GM12878 (cell line): ENCODE data around the gene FPGS. TPM values are rescaled to one million over a fixed set of nuclear protein-coding genes. Genes with fewer than 3 reads are reported as not detected.

Experiments
- ATAC-seq: fragments of 200-7000 bp; cut with Tn5 transposase; 3 replicates; pipeline ENCODE4 v1.9.1; 2020; ENCODE audit warnings: mild to moderate bottlenecking, moderate library complexity
- Bru-seq: library from RNA; stranded (reverse); fragments of 400-500 nt; gene quantifications from one replicate; lab custom pipeline; 2021; lab: Mats Ljungman, UMichigan
- BruChase-seq, 2 experiments: library from RNA; stranded (reverse); fragments of 400-500 nt; gene quantifications; one replicate each; lab custom pipeline; 2021; lab: Mats Ljungman, UMichigan
- BruUV-seq: library from RNA; stranded (reverse); fragments of 400-500 nt; replicated peaks from 2 replicates; lab custom pipeline; 2021; lab: Mats Ljungman, UMichigan
- CTCF ChIA-PET: fragments of 300-600 bp; sonication (Branson Sonifier 250); formaldehyde crosslinking; extraction: SDS; loops from one replicate; lab custom pipeline; 2021; ENCODE audit warnings: inconsistent platforms; lab: Yijun Ruan, JAX
- POLR2A ChIA-PET: fragments of 350-600 bp; formaldehyde crosslinking; extraction: SDS; loops from one replicate; lab custom pipeline; 2021; ENCODE audit warnings: inconsistent platforms; lab: Charles Lee
- RAD21 ChIA-PET: fragments of 300-600 bp; sonication (Branson Sonifier 250); formaldehyde crosslinking; loops from one replicate; lab custom pipeline; 2023; ENCODE audit warnings: antibody characterized with exemption; ENCODE audit not compliant: unreplicated experiment; lab: Charles Lee
- SMC1A ChIA-PET: fragments of 300-600 bp; sonication (Branson Sonifier 250); formaldehyde crosslinking; loops from one replicate; lab custom pipeline; 2023; ENCODE audit not compliant: unreplicated experiment, uncharacterized antibody; lab: Charles Lee
- DNase-seq: peaks from one replicate; pipeline ENCODE4 v3.0.0-alpha.2; 2011; ENCODE audit warnings: low read depth, low spot score
- FAIRE-seq: peaks from 3 replicates; lab custom pipeline; 2011; peaks lifted over from hg19 to GRCh38; lab: Jason Lieb, UNC
- H2AFZ ChIP-seq: 2 replicates; pipeline ENCODE4 v1.6.0; 2011; ENCODE audit warnings: low read depth, low read length, control low read depth; ENCODE audit not compliant: control insufficient read depth
- H3K27ac ChIP-seq: 2 replicates; pipeline ENCODE4 v1.5.1; 2011; ENCODE audit warnings: control low read depth; ENCODE audit not compliant: control insufficient read depth, insufficient read depth
- H3K27me3 ChIP-seq, 2 experiments: replicated peaks in 1 of 2; 2 replicates each; pipeline versions ENCODE4 v1.6.0 to v1.6.1; 2011; ENCODE audit warnings: low read length in 1 of 2; ENCODE audit not compliant: control insufficient read depth in 2 of 2, insufficient read depth in 2 of 2
- H3K36me3 ChIP-seq, 2 experiments: 2 replicates each; pipeline ENCODE4 v1.5.1; 2011; ENCODE audit warnings: low read length in 1 of 2; ENCODE audit not compliant: control insufficient read depth in 2 of 2, insufficient read depth in 2 of 2
- H3K4me1 ChIP-seq: 2 replicates; pipeline ENCODE4 v1.6.1; 2011; ENCODE audit warnings: mild to moderate bottlenecking, low read length, moderate library complexity, mixed read lengths; ENCODE audit not compliant: control insufficient read depth, insufficient read depth
- H3K4me2 ChIP-seq: 2 replicates; pipeline ENCODE4 v1.6.0; 2011; ENCODE audit warnings: control low read depth; ENCODE audit not compliant: control insufficient read depth, insufficient read depth
- H3K4me3 ChIP-seq: fragments of 200-600 bp; sonication (generic); 2 replicates; pipeline ENCODE4 v1.5.1; 2016
- H3K79me2 ChIP-seq: 2 replicates; pipeline ENCODE4 v1.6.0; 2011; ENCODE audit warnings: low read length; ENCODE audit not compliant: control insufficient read depth, insufficient read depth
- H3K9ac ChIP-seq: 2 replicates; pipeline ENCODE4 v1.8.0; 2011; ENCODE audit warnings: low read length, control low read depth, mixed read lengths; ENCODE audit not compliant: control insufficient read depth, insufficient read depth
- H3K9me3 ChIP-seq: replicated peaks from 3 replicates; pipeline ENCODE4 v1.5.1; 2011; ENCODE audit warnings: mild to moderate bottlenecking, low read length; ENCODE audit not compliant: control insufficient read depth, insufficient read depth
- H4K20me1 ChIP-seq: 2 replicates; pipeline ENCODE4 v1.6.0; 2011; ENCODE audit not compliant: control insufficient read depth, insufficient read depth
- E2F8 ChIP-seq: fragments of 450-650 bp; IDR thresholded peaks from 2 replicates; pipeline ENCODE4 v1.6.1; 2018; ENCODE audit warnings: mild to moderate bottlenecking, low read depth, moderate library complexity; ENCODE audit not compliant: partially characterized antibody
- TBL1XR1 ChIP-seq: IDR thresholded peaks from 2 replicates; pipeline ENCODE4 v1.6.1; 2012; ENCODE audit warnings: low read depth, low read length, improper control_type of control experiment
- ZBTB11 ChIP-seq: fragments of 450-650 bp; formaldehyde crosslinking; IDR thresholded peaks from 2 replicates; pipeline ENCODE4 v1.5.0; 2022; ENCODE audit warnings: mild to moderate bottlenecking, missing genetic modification characterization
- ZBTB40 ChIP-seq: fragments of 450-650 bp; IDR thresholded peaks from 2 replicates; pipeline ENCODE4 v1.6.1; 2016; ENCODE audit warnings: mild to moderate bottlenecking, moderate library complexity, borderline replicate concordance
- WGBS: methylation state at CpG from one replicate; pipeline ENCODE4 v1.1.6; 2016; ENCODE audit warnings: low lambda C conversion rate; ENCODE audit not compliant: insufficient replicate concordance, insufficient coverage; ENCODE audit errors: missing lambda C conversion rate; 5-methylcytosine and 5-hydroxymethylcytosine counted together
- in situ Hi-C: fragments of 300-500 bp; cut with MboI; formaldehyde crosslinking; loops from 9 replicates; pipeline ENCODE4 v1.14.3; 2018; ENCODE audit warnings: mixed read lengths
- intact Hi-C: fragments of 100-400 bp; cut with micrococcal nuclease; formaldehyde crosslinking; loops from one replicate; pipeline ENCODE4 v1.14.2; 2022; ENCODE audit not compliant: unreplicated experiment
- long read RNA-seq, 2 experiments: library from polyadenylated mRNA; unstranded; transcript quantifications; one replicate each; pipeline ENCODE4 v2.0.0, GENCODE V29; 2019 to 2020
- polyA minus RNA-seq, 3 experiments: library from RNA; depleted of rRNA, polyadenylated mRNA; stranded (reverse); fragments of >200 nt; gene quantifications; 2 replicates each; pipeline ENCODE4 v1.2.3, GENCODE V29; 2011
- polyA plus RNA-seq, 11 experiments: library from polyadenylated mRNA; depleted of rRNA in 4 of 11; unstranded in 6 of 11; stranded (reverse) in 5 of 11; fragments of >200 nt; fragmentation: Nextera tagmentation in 4 of 11; fragmentation: Illumina TruSeq in 1 of 11; extraction: Ambion mirVana in 4 of 11; extraction: Trizol in 1 of 11; gene quantifications; 1 replicate in 1 of 11; 2 replicates in 10 of 11; pipeline versions ENCODE4 v1.2.1 to v1.2.3, GENCODE V29; 2011 to 2016; ENCODE audit warnings: inconsistent platforms in 2 of 11, missing spikeins in 2 of 11, low read depth in 1 of 11
- total RNA-seq, 4 experiments: library from RNA; depleted of rRNA in 3 of 4; stranded (reverse); fragments of >200 nt in 3 of 4; fragmentation: Illumina TruSeq in 1 of 4; extraction: Trizol in 1 of 4; gene quantifications; 2 replicates each; pipeline versions ENCODE4 v1.2.1 to v1.2.3, GENCODE V29; 2013 to 2021

The FPGS gene
- total RNA-seq (2013; cell fraction: nucleolus; rRNA removed): 131 and 132 TPM in 2 replicates
- total RNA-seq (2014; rRNA removed): 62.8 and 79.6 TPM in 2 replicates
- 43.3 and 44.4 TPM in 2 replicates for total RNA-seq (2014; rRNA removed; fragmentation: Illumina TruSeq; extraction: Trizol)
- total RNA-seq (2021): 89.3 and 98.3 TPM in 2 replicates
- 30.5 TPM for polyA plus RNA-seq (2011; ENCODE audit: low read depth)
- polyA plus RNA-seq (2011; rRNA removed): 34.1 and 64.4 TPM in 2 replicates
- 91.2 and 99.0 TPM in 2 replicates for polyA plus RNA-seq (2011; cell fraction: cytosol; rRNA removed)
- polyA plus RNA-seq (2011; cell fraction: nucleus; rRNA removed): 158 and 216 TPM in 2 replicates
- 47.6 and 62.7 TPM in 2 replicates for polyA plus RNA-seq (2012)
- polyA plus RNA-seq (2014; fragmentation: Illumina TruSeq; extraction: Trizol): 49.0 and 81.2 TPM in 2 replicates
- polyA plus RNA-seq (2014; fragmentation: Nextera tagmentation; extraction: Ambion mirVana): 1 to 10 TPM; 1.2 to 8.2 TPM
- polyA plus RNA-seq (2014; rRNA removed): 88.1 and 95.0 TPM in 2 replicates
- polyA plus RNA-seq (2016; fragmentation: Nextera tagmentation; extraction: Ambion mirVana): 100 to 1,000 TPM; 112 to 127 TPM
- polyA minus RNA-seq (2011; rRNA and poly(A)+ RNA removed): 61.6 and 82.1 TPM in 2 replicates
- 29.7 and 45.3 TPM in 2 replicates for polyA minus RNA-seq (2011; cell fraction: cytosol; rRNA and poly(A)+ RNA removed)
- polyA minus RNA-seq (2011; cell fraction: nucleus; rRNA and poly(A)+ RNA removed): 25.9 and 46.4 TPM in 2 replicates
- percentile 77 among the genes with signal in this experiment for Bru-seq, nascent RNA
- percentile 79 among the genes with signal in this experiment for BruChase-seq, experiment 1, labeled RNA remaining after a 6-hour chase
- percentile 75 among the genes with signal in this experiment for BruChase-seq, experiment 2, labeled RNA remaining after a 2-hour chase
- long read RNA-seq, experiment 1, transcript FPGS-203 (15 exons, 2,279 nt): major isoform, 76 of 117 reads
- long read RNA-seq, experiment 1, transcript FPGS-201 (15 exons, 2,278 nt): minor isoform, 9 of 117 reads
- long read RNA-seq, experiment 1, partial matches to known transcripts: 4 of 117 reads
- long read RNA-seq, experiment 1, other reads (novel, unspliced or antisense): 27 of 117 reads
- long read RNA-seq, experiment 2, partial matches to known transcripts: 1 of 15 reads
- long read RNA-seq, experiment 2, other reads (novel, unspliced or antisense): 11 of 15 reads

GRCh38 chr9:127802576-127803443 lies at the start of gene FPGS:
Gene FPGS, plus strand, starts transcription at chr9:127802882. Its CDS starts 43 bp downstream, at chr9:127802925.
- BruUV-seq: no TSS peak
- peak; percentile 55; the same call in 1 of the 2 replicates for TF ChIP-seq ZBTB40
- TF ChIP-seq ZBTB11 (CRISPR knock-in tag): no peak
- TF ChIP-seq E2F8: no peak
- no peak for TF ChIP-seq TBL1XR1

More at GRCh38 chr9:127802576-127803443, at the start of gene FPGS:
- no peaks in the 10 kb centered on the region for H3K27me3 ChIP-seq
- intact Hi-C loops (loop anchor here (5.0 kb wide), 1 partner anchor 114 kb away; the partner anchor contains the start of gene ST6GALNAC4), in situ Hi-C loops (no loop called here)
- peak within 1 kb of the TSS; percentile 99 for H3K9ac ChIP-seq
- ChIA-PET SMC1A (interaction anchor here (0.8 to 1.6 kb wide), 9 partner anchors 10 to 119 kb away, joined by 3 to 5 read pairs (median 3); partner anchors contain the start of gene TOR2A), CTCF (interaction anchor here (0.8 to 2.4 kb wide), 5 partner anchors 10 to 119 kb away, joined by 3 to 7 read pairs (median 3); partner anchors contain the start of gene TOR2A), RAD21 (interaction anchor here (0.6 to 1.8 kb wide), 9 partner anchors 9 to 118 kb away, joined by 3 to 10 read pairs (median 4); partner anchors contain the start of genes CDK9, ST6GALNAC4 and TOR2A), POLR2A (interaction anchor here (0.6 to 2.1 kb wide), 10 partner anchors 17 to 114 kb away, joined by 3 to 12 read pairs (median 4); partner anchors contain the start of genes CDK9, SH2D3C and ST6GALNAC4)
- H3K9me3 ChIP-seq: no peaks in the 10 kb centered on the region
- ATAC-seq (peak; percentile 91), FAIRE-seq (peak; percentile 78), DNase-seq (peak; percentile 49)
- H3K4me3 ChIP-seq: peak within 1 kb of the TSS; percentile 85
- peak within 1 kb of the TSS; percentile 100 for H3K4me2 ChIP-seq
- under 1% methylated on average over 77 of the region's 83 CpGs for WGBS
- peaks cover 16% of the 10 kb centered on the region for H3K4me1 ChIP-seq
- no peaks in the 10 kb centered on the region for H4K20me1 ChIP-seq
- peaks cover 20% of the 10 kb centered on the region for H3K79me2 ChIP-seq
- H3K27ac ChIP-seq: peak within 1 kb of the TSS; percentile 97
- H2AFZ ChIP-seq: peak within 1 kb of the TSS; percentile 93
- H3K36me3 ChIP-seq: no peaks in the 10 kb centered on the region; a peak in 2 of 4 replicates
